Testis (tissue), 2 donors: Measurements from ENCODE around the gene LRRC32.

Experiments
- CTCF ChIP-seq, 3 experiments: fragments of 450-650 bp in 2 of 3; fragments of 200-600 bp in 1 of 3; sonication (generic) in 1 of 3; IDR thresholded peaks; one replicate each; pipeline ENCODE4 v1.5.1; 2016 to 2019; ENCODE audit warnings: antibody characterized with exemption in 3 of 3, mild to moderate bottlenecking in 2 of 3, moderate library complexity in 1 of 3
- POLR2A ChIP-seq: fragments of 450-650 bp; IDR thresholded peaks from one replicate; pipeline ENCODE4 v1.6.1; 2017; ENCODE audit warnings: antibody characterized with exemption, mild to moderate bottlenecking, moderate library complexity

GRCh38 chr11:76684516-76684915 is 14.0 kb upstream of the LRRC32 start:
- TF ChIP-seq CTCF (IDR thresholded peaks at IDR 0.05): no peak
- no peak for TF ChIP-seq POLR2A
